Endometrium (tissue), 2 donors: ENCODE data around the gene ATP2B2.

ENCODE experiments used
- FAIRE-seq: peaks from 2 replicates; lab custom pipeline; 2012; peaks lifted over from hg19 to GRCh38; lab: Jason Lieb, UNC
- donor health status: control.
- donor health status: control.

ATP2B2 gene

GRCh38 chr3:10341901-10342398 is 163.4 kb downstream of the ATP2B2 start:
- no peak for FAIRE-seq

- no peak for FAIRE-seq
These were observed 164.9 kb downstream of the ATP2B2 start for GRCh38 chr3:10340476-10340875.

- no peak for FAIRE-seq
These were observed 165.3 kb downstream of the ATP2B2 start for GRCh38 chr3:10340046-10340445.

- no peak for FAIRE-seq
These were observed 165.9 kb downstream of the ATP2B2 start for GRCh38 chr3:10339376-10339955.

- FAIRE-seq = no peak
These were observed 166.6 kb downstream of the ATP2B2 start for GRCh38 chr3:10338591-10339353.

GRCh38 chr3:10338164-10338470 is 167.3 kb downstream of the ATP2B2 start:
- no peak for FAIRE-seq

GRCh38 chr3:10337323-10338163 is 167.8 kb downstream of the ATP2B2 start:
- no peak for FAIRE-seq

- FAIRE-seq = no peak
These were observed 168.6 kb downstream of the ATP2B2 start for GRCh38 chr3:10336761-10337160.

GRCh38 chr3:10335871-10336622 is 169.3 kb downstream of the ATP2B2 start:
- FAIRE-seq = no peak

- FAIRE-seq = no peak
These were observed 170.1 kb downstream of the ATP2B2 start for GRCh38 chr3:10335190-10335738.

- no peak for FAIRE-seq
These were observed 170.9 kb downstream of the ATP2B2 start for GRCh38 chr3:10334459-10334858.

- FAIRE-seq = no peak
These were observed 171.3 kb downstream of the ATP2B2 start for GRCh38 chr3:10334042-10334441.

GRCh38 chr3:10333349-10333650 is 172.1 kb downstream of the ATP2B2 start:
- FAIRE-seq = no peak

- no peak for FAIRE-seq
These were observed 172.7 kb downstream of the ATP2B2 start for GRCh38 chr3:10332481-10333348.

- FAIRE-seq = no peak
These were observed 174.1 kb downstream of the ATP2B2 start for GRCh38 chr3:10331320-10331719.

GRCh38 chr3:10330319-10330718 is 175.1 kb downstream of the ATP2B2 start:
- FAIRE-seq = no peak

- no peak for FAIRE-seq
These were observed 175.8 kb downstream of the ATP2B2 start for GRCh38 chr3:10329495-10330015.

- FAIRE-seq = no peak
These were observed 176.8 kb downstream of the ATP2B2 start for GRCh38 chr3:10328460-10329071.

- FAIRE-seq = no peak
These were observed 177.8 kb downstream of the ATP2B2 start for GRCh38 chr3:10327592-10327991.

GRCh38 chr3:10322352-10322710 is 183.1 kb downstream of the ATP2B2 start:
- FAIRE-seq = no peak
